Hematopoietic multipotent progenitor cell treated with erythropoietin and hydrocortisone succinate and interleukin-3 and kit ligand, for 6 days (in vitro differentiated cells): ENCODE results near the gene TMEM79.
"Not testable (repeated sequence)": the region's sequence is repeated elsewhere in the genome, so short reads cannot be mapped to it uniquely, and the experiment has no call there.

Experiments used
- DNase-seq: peaks from one replicate; pipeline ENCODE4 v3.0.0-alpha.2; 2015

TMEM79 gene

GRCh38 chr1:156310962-156311361 lies 26.8 kb downstream of the TMEM79 start:
- DNase-seq, result peak; percentile 23

GRCh38 chr1:156316909-156317308 lies 32.8 kb downstream of the TMEM79 start:
- DNase-seq, result no peak

- peak; percentile 67 for DNase-seq
Measured at GRCh38 chr1:156319664-156320063, 35.5 kb downstream of the TMEM79 start.

GRCh38 chr1:156320560-156320959 lies 36.4 kb downstream of the TMEM79 start:
- DNase-seq, result no peak

GRCh38 chr1:156323179-156323578 lies 39.1 kb downstream of the TMEM79 start:
- DNase-seq, result not testable (repeated sequence)

- peak; percentile 79 for DNase-seq
Measured at GRCh38 chr1:156336242-156336641, 52.1 kb downstream of the TMEM79 start.

- no peak for DNase-seq
Measured at GRCh38 chr1:156337052-156337887, 53.1 kb downstream of the TMEM79 start.

GRCh38 chr1:156337888-156338179 lies 53.7 kb downstream of the TMEM79 start:
- DNase-seq, result no peak

- peak; percentile 100 for DNase-seq
Measured at GRCh38 chr1:156338180-156338976, 54.3 kb downstream of the TMEM79 start, which contains the start of the genes CCT3 and TSACC. Gene CCT3 (minus strand): TSS chr1:156338292. CDS start chr1:156338184, 108 bp downstream. Gene TSACC (plus strand): TSS chr1:156338526. CDS start chr1:156339758, 1,232 bp downstream.
